ENCODE results near the gene CAP2.
"Not testable (repeated sequence)": the region's sequence is repeated elsewhere in the genome, so short reads cannot be mapped to it uniquely, and the experiment has no call there.

CAP2 gene

DNA sequence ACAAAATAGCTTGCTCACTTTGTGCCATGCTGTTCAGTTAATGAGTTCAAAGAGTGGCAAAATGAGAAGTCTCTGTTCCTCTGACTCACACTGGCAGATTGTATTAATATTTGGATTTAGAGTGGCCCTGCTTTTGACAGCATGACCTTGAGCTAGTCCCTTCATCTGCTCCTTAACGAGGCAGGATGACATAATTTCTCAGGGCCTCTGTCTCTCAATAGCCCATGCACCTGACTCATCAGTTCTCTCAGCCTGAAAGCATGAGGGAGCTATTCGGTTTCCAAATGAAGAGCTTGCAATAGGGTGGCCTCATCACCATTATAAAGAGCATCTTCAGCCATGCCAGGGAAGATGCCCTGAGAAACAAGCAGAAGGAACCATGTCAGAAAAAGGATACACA lies 38.2 kb downstream of the CAP2 start:
- TF ChIP-seq, protein P1, sequence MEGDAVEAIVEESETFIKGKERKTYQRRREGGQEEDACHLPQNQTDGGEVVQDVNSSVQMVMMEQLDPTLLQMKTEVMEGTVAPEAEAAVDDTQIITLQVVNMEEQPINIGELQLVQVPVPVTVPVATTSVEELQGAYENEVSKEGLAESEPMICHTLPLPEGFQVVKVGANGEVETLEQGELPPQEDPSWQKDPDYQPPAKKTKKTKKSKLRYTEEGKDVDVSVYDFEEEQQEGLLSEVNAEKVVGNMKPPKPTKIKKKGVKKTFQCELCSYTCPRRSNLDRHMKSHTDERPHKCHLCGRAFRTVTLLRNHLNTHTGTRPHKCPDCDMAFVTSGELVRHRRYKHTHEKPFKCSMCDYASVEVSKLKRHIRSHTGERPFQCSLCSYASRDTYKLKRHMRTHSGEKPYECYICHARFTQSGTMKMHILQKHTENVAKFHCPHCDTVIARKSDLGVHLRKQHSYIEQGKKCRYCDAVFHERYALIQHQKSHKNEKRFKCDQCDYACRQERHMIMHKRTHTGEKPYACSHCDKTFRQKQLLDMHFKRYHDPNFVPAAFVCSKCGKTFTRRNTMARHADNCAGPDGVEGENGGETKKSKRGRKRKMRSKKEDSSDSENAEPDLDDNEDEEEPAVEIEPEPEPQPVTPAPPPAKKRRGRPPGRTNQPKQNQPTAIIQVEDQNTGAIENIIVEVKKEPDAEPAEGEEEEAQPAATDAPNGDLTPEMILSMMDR (IDR thresholded peaks at IDR 0.05; ENCODE audit: borderline replicate concordance, insufficient read depth, low read depth, low read length): no peak
- no peak overlapping the region for H3K4me3 ChIP-seq (ENCODE audit: low read depth, low read length)

DNA sequence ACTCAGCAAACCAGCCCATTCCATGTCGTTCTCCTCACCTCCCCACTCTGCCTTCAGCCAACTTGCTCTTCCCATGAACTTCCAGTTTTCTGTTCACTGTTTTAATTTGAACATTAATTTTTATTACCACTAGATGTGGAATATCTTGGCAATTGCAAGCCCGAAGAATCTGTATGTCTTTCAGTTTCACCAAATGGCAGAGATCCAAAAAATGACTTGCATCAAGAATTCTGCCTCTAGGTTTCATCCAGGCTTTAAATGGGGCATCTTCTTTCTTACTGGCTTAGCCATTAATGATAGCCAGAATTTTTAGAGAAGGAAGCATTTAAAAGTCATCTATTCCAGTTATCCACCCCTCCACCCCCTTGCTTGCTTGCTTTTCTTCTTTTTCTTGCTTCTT lies 39.0 kb downstream of the CAP2 start:
- TF ChIP-seq, protein P1 (IDR thresholded peaks at IDR 0.05; ENCODE audit: borderline replicate concordance, insufficient read depth, low read depth, low read length): no peak
- no peak overlapping the region for H3K4me3 ChIP-seq (ENCODE audit: low read depth, low read length)

DNA sequence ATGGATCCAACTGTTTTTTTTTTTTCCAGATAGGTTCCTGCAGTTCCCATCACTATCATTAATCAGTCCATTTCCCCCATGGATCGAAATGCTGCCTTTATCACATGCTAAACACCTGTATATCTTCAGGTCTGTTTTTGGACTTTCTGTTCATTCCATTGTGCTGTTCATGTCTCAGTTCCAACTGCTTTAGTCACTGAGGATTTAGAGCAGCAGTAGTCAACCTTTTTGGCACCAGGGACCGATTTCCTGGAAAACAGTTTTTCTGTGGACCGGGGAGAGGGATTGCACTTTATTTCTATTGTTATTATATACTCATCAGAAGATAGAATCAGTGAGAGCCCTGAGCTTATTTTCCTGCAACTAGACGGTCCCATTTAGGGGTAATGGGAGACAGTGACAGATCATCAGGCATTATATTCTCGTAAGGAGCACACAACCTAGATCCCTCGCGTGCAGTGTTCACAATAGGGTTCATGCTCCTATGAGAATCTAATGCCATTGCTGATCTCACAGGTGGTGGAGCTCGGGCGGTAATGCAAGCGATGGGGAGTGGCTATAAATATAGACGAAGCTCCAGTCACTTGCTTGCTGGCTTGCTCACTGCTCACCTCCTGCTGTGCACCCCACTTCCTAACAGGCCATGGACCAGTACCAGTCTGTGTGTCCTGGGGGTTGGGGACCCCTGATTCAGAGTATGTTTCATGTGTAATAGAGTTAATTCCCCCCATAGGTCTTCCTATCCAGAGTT lies 46.0 kb downstream of the CAP2 start:
- no peak overlapping the region for H3K4me3 ChIP-seq (ENCODE audit: low read depth, low read length)
- TF ChIP-seq, protein P1 (IDR thresholded peaks at IDR 0.05; ENCODE audit: borderline replicate concordance, insufficient read depth, low read depth, low read length): no peak

DNA sequence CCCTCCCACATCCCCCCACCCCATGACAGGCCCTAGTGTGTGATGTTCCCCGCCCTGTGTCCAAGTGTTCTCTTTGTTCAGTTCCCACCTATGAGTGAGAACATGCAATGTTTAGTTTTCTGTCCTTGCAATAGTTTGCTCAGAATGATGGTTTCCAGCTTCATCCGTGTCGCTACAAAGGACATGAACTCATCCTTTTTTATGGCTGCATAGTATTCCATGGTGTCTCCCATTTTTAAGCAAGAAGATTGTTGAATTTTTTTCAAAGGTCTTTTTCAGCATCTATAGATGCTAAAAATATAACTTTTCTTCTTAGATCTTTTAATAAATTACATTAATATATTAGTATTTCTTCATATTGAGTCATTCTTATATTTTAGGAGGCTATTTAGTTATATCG lies 47.4 kb downstream of the CAP2 start:
- H3K4me3 ChIP-seq (ENCODE audit: low read depth, low read length): not testable (repeated sequence)

DNA sequence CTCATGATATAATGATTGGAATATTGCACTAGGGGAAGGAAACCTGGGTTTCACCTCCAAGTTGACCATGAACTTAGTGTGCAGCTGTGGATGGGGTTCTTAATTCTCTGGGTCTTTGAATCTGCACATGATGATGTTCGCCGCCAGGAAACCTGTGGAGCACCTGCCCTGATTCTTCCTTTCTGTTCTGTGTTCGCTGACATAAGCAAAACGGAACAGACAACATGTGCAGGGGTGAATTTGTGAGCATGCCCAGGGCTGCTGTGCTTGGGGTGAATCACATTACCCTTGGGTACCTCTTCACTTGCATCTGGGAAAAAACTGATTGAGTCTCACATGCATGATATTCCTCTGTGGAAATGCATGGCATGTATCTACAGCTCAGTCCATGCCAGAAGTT lies 48.8 kb downstream of the CAP2 start:
- TF ChIP-seq, protein P1 (IDR thresholded peaks at IDR 0.05; ENCODE audit: borderline replicate concordance, insufficient read depth, low read depth, low read length): no peak
- no peak overlapping the region for H3K4me3 ChIP-seq (ENCODE audit: low read depth, low read length)

DNA sequence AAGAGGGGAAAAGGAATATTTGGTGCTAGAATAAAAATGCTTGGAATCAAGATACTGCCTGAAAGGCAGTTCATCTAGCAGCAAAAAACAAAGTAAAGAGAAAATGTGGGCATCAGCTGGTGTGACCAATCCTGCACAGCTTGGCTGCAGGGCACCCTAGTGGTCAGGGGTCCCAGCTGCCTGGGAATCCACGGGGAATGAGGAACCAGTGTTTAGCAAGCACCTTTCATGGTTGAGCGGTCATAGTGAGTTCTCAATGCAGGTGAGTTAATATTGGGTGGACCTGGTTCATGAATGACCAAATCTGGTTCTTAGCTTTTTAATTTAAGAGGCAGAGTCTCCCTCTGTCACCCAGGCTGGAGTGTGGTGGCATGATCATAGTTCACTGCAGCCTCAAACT lies 53.3 kb downstream of the CAP2 start:
- no peak overlapping the region for H3K4me3 ChIP-seq (ENCODE audit: low read depth, low read length)
- TF ChIP-seq, protein P1 (IDR thresholded peaks at IDR 0.05; ENCODE audit: borderline replicate concordance, insufficient read depth, low read depth, low read length): no peak

DNA sequence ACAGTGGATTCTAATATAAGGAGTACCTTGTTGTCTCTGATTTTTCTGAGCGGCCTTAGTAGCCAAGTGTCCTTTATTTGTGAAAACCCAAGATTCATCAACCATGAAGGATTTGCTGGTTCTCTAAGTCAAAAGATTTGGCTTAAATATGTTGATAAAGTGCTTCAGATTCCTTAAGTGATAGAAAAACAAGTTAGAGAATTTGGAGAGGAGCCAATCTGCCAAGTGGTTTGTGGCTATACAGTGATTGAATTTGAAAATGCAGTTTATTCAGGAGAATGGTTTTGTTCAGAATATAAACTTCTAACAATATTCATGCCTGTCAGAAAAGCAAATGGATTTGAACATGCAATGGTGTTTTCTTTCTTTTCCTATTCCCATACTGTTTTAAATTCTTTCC lies 54.8 kb downstream of the CAP2 start:
- TF ChIP-seq, protein P1 (IDR thresholded peaks at IDR 0.05; ENCODE audit: borderline replicate concordance, insufficient read depth, low read depth, low read length): no peak
- no peak overlapping the region for H3K4me3 ChIP-seq (ENCODE audit: low read depth, low read length)

All from GM12875 (cell line).